Brain pericyte (primary cell): ENCODE measurements around the gene GHR.

ENCODE experiments used
- DNase-seq: peaks from one replicate; pipeline ENCODE4 v3.0.0-alpha.2; 2012; ENCODE audit warnings: low read depth, low spot score

Gene GHR

DNA sequence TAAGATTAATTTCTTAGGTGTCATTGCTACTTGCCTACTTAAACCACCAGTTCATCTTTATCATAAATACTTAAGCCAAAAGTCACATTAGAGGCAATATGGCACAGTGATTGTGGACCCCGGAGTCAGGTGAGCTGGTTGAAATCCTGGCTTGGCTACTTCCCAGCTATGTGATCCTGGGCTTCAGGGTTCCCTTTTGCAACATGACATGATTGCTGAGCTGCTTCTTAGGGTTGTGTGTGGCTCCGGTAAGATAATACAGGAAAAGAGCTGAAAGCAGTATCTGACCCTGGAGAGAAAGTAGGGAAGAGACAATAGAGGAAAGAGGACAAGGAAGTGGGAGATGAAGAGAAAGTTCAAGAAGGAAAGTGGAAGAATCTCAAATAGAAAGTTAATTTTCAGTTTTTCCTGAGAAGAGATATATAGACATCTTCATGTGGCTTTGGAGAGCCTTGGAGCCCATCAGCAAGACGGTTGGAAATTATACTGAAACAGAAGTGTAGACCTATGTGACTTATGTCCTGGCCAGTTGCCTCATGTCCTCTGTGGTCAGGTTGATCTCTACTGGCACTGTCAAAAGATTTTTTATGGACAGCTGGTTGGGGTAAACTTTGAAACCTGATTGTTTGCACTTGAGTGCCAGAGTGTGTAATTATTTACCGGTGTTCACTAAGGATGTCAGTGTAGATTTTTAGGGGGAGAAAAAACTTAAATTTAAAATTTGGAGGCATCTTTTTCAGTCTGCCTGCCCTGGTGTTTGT, 93.2 kb downstream of the GHR start:
- no peak for DNase-seq

GRCh38 chr5:42517164-42517563, 93.9 kb downstream of the GHR start:
- no peak for DNase-seq

DNA sequence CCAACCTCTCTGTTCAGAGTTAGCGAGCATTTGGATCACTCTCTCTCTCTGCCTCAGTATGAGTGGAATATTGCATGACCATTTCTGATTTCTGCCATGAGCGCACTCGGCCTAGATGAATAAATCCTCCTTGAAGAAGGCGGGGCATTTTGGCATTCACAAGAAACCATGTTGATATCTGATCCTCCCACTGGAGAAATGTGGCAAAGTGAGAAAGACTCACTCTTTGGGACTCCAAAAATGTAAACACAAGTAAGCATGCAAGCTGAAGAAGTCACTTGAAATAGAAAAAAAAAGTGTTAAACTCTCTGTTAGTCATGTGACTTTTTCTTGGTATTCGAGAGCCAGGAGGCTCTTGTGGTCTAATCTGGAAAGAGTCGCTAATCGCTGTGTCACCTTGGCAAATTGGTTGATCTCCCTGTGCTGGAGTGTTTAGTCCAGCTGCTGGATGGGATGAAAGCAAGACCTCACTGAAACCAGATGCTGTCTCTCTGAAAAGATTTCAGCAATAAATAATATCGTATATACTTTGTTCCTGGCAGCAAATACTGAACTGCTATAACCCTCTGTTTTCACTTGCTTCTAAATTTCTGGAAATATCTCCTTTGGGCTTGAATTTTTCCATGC, 95.5 kb downstream of the GHR start:
- DNase-seq = no peak

- DNase-seq = no peak
Observed at GRCh38 chr5:42520203-42520602, 97.0 kb downstream of the GHR start.

DNA sequence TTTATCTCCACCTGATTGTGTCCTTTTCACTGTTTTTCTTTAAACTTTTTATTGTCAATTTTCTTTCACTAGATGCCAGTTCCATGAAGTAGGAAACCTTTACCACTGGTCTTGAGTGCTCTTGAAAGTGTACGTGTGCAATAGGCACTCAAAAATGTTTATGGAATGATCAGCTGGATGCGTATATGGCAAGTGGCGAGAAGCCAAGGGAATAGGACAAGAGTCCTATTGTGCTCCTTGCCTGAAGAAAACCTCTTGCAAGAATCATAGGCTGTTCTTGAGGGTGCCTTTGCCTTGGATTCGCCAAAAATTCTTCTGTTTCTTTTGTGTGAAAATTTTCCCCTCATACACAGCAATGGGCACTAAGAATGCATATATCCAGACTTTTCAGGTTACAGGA, 97.7 kb downstream of the GHR start:
- no peak for DNase-seq

DNA sequence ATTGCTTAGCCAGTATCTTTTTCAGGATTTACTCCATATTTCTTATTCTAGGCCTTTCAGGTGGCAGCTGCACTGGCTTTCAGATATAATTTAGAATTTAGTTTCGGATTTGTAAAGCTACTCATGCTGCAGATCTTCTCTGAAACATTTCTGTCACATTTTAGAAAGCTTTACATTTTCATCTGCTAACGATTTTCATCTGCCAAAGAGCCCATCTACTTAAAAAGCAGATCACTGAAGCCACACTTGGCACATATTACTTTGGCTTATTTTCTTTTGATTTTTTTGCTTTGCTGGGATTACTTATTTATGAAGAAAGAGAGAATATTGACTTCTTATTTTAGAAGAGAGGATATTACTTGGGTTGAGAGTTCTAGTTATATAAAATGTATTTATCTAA, 98.2 kb downstream of the GHR start:
- DNase-seq = no peak

DNA sequence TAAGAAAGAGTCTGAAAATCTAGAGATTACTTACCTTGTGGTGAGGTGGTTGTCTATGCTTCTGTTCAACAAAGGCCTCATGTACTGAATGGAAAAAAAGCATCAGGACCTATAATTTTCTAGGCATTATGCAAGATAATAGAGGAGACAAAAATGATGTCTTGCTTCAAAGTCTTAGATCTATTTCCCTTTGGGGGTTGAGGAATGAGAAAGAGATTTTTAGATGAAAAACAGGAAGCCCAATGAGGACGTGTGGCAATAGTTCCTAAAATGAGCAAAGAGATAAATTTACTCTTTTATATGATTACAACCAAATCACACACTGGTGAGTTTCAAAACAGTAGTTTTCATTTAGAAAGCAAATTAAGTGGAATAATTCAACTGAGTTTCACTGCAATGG, 99.5 kb downstream of the GHR start:
- no peak for DNase-seq

GRCh38 chr5:42526179-42526578, 102.9 kb downstream of the GHR start:
- no peak for DNase-seq

- no peak for DNase-seq
Observed at GRCh38 chr5:42531611-42532010, 108.4 kb downstream of the GHR start.

DNA sequence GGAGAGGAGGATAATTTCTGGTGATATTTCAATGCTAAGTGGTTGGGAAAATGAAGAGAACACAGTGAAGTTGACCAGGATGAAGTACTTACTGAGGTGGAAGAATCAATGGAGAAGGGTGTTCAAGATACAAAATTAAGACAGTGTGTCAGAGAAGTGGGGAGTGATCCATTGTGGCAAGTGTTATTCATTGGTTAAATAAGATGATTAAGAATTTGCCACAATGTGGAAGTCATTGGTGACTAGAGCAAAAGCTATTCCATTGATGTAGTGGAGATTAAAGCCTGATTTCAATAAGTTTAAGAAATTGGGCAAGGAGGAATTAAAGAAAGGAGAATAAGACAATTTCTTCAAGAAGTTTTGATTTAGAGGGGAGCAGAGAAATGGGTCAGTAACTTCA, 118.9 kb downstream of the GHR start:
- DNase-seq = no peak

DNA sequence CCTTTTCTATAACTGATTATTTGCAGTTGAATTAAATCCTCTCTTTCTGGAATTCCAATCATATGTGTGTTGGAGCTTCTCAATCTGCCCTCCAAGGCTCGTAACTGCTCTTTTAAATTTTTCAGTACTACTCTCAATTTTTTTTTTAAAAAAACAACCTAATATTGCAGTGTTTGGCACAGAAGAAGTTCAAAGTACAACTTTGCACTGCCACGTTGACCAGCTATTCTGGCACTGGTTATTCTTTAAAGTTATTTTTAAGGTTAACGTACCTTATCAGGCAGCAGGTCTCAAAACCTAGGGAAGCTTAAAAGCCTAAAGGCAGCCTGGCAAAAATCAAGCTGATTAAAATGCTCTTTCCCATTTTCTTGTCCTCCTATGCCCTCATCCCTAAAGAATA, 120.5 kb downstream of the GHR start:
- no peak for DNase-seq

DNA sequence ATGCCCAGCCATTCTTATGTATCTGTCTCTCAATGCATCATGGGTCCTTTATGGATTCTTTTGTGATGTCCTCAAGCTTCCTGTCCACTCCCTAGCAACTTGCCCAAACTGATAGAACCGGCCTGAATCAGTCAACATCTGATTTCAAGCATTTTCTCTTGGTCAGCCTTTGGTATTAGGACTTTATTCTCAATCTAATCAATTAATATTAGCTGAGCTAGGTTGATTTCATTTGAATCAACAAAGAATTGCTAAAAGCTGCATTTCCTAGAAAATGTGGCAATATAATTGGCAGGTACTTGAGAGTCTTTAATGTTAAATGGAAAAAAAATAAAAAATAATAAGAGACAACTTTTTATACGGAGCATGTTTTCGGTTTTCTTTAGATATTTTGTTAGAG, 121.8 kb downstream of the GHR start:
- no peak for DNase-seq

GRCh38 chr5:42547141-42547540, 123.9 kb downstream of the GHR start:
- no peak for DNase-seq

GRCh38 chr5:42547894-42548293, 124.7 kb downstream of the GHR start:
- DNase-seq = no peak

DNA sequence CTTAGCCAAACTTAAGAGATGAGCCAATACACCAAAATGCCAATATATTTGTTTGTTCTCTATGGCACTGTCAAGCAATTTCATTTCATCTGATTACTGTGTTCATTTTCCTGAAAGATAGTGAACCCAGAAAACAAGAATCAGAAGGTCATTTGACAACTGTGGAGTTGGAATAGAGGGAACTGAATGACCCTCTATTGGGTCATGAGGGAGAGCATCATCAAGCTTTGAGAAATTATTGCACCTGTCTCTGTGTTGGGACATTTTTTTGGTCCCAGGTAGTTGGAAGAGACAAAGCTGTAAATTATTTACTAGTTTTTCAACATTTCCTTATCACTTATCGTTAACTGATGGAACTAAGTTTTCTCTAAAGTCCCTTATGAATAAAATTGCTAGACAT, 129.4 kb downstream of the GHR start:
- no peak for DNase-seq

- no peak for DNase-seq
Observed at GRCh38 chr5:42553461-42553860, 130.2 kb downstream of the GHR start.

DNA sequence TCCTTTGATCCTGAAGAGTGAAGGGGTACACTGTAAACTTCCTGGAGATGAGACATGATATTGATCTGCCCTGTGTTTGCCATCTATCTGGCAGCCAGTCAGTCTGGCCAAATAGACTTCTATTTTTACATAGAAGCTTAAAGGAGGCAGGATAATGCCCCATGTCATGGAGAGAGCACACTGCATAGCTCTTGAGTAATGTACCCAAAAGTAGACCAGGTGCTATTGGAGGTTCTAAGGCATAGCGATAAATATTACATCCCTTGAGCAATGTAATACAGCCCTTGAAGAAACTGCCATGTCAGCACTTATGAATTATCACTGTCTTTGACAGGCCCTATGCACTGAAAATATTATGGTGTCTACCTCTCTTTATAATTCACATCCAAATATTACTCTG, 131.8 kb downstream of the GHR start:
- DNase-seq = no peak

- no peak for DNase-seq
Observed at GRCh38 chr5:42555797-42556196, 132.6 kb downstream of the GHR start.

DNA sequence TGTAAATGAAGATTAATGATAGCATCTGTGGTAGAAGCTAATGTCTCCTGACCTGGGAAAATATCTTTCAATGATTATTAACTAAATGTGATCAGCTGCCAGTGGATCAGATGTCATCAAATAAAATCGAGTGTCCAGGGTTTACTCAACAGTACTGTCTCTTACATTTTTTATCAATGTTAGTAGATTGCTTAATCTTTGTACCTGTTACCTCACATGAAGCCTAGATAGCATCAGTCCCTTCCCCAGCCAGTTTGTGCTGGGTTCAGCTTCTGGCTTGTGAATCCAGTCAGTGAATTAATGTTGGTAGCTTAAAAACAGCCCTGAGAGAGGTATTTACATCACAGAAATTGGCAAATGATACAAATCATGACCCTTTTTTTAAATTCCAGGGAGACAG, 134.4 kb downstream of the GHR start:
- DNase-seq = no peak

DNA sequence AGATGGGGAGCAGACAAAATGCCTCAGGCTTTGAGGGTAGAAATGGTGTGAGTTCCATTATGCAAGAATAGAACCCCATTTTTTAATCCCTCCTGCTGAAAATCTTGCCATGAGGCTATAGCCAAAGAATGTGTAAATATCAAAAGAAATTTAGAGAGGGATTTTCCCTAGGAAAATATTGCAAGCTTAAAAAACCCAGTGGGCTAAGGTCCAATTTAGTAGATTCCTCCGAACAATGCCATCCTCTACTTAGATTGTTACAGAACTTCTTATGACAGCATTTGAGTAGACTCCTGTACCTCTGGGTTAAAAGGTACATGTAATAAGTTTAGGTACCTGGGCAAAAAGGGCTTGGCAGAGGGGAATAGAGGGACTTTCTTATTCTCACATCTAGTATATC, 138.4 kb downstream of the GHR start:
- DNase-seq = no peak

GRCh38 chr5:42564689-42565356, 141.6 kb downstream of the GHR start:
- DNase-seq = no peak

DNA sequence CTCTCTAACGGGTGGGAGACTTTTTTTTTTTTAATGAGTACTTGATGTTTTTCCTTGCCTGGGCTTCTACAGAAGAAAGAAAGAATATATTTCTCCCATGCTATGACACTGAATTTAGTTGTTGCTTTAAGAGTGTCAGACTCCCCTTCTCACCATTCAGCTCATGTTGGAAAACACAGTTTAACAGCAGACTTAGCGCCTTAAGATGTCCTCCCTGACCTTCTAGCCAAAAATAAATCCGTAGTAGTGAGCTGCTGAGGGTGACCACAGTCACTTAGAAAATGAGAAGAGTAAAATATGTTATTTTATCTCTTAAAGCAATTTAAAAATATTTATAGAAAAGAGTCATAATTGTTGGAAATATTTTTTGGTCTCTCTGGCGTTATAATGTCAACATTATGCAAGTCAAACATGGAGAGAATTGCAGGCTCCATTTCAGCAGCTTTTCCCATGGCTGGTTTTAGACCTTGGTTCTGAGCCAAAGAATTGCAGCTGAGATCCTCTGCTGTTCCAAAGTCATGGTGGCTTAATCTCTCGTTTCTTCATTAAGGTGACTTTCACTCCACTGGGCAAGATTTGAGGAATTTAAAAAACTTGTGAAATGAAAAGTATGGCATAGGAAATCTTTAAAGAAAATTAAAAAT, 143.5 kb downstream of the GHR start:
- DNase-seq = no peak

- DNase-seq = no peak
Observed at GRCh38 chr5:42569325-42569724, 146.1 kb downstream of the GHR start.
